SU-DHL-6 (cell line): ENCODE results near the gene CDK18.

Source experiments
- H2AFZ ChIP-seq: fragments of 200-600 bp; sonication (generic); 2 replicates; pipeline ENCODE4 v1.6.1; 2014; ENCODE audit warnings: low read depth, mild to moderate bottlenecking, moderate library complexity, mixed read lengths, antibody characterized with exemption, low read length; ENCODE audit not compliant: severe bottlenecking
- H3F3A ChIP-seq: fragments of 200-600 bp; shearing (Covaris generic); 2 replicates; pipeline ENCODE4 v1.6.0; 2016; ENCODE audit warnings: antibody characterized with exemption, mild to moderate bottlenecking; ENCODE audit not compliant: insufficient read depth
- H3K27ac ChIP-seq: fragments of 200-600 bp; sonication (generic); 2 replicates; pipeline ENCODE4 v1.5.1; 2016; ENCODE audit warnings: low read depth, mild to moderate bottlenecking, low read length, moderate library complexity, mixed read lengths
- H3K27me3 ChIP-seq: fragments of 200-600 bp; sonication (generic), shearing (Covaris generic); 2 replicates; pipeline ENCODE4 v1.6.0; 2014; ENCODE audit warnings: mild to moderate bottlenecking, low read length
- H3K36me3 ChIP-seq: fragments of 200-600 bp; sonication (generic); 2 replicates; pipeline ENCODE4 v1.6.1; 2014; ENCODE audit warnings: mild to moderate bottlenecking, low read length, mixed read lengths
- H3K4me2 ChIP-seq: fragments of 300-600, 200-600 bp; shearing (Covaris generic), sonication (generic); 2 replicates; pipeline ENCODE4 v1.6.0; 2014; ENCODE audit warnings: low read length, low read depth, mild to moderate bottlenecking; ENCODE audit not compliant: poor library complexity, severe bottlenecking
- H3K4me3 ChIP-seq: fragments of 200-600 bp; sonication (generic); 2 replicates; pipeline ENCODE4 v1.5.1; 2014; ENCODE audit warnings: antibody characterized with exemption, low read length, mild to moderate bottlenecking, mixed read lengths; ENCODE audit not compliant: insufficient read depth, poor library complexity, severe bottlenecking
- H3K79me2 ChIP-seq: fragments of 200-600 bp; sonication (generic); 2 replicates; pipeline ENCODE4 v1.6.1; 2014; ENCODE audit warnings: mild to moderate bottlenecking, low read length, moderate library complexity; ENCODE audit not compliant: insufficient read depth
- H3K9ac ChIP-seq: fragments of 200-600 bp; sonication (generic); 2 replicates; pipeline ENCODE4 v1.7.0; 2014; ENCODE audit warnings: mild to moderate bottlenecking, low read length
- H3K9me2 ChIP-seq: fragments of 200-600 bp; sonication (generic); replicated peaks from 2 replicates; pipeline ENCODE4 v1.6.1; 2014; ENCODE audit warnings: low read length; ENCODE audit not compliant: insufficient read depth
- H3K9me3 ChIP-seq: fragments of 200-600 bp; sonication (generic); 2 replicates; pipeline ENCODE4 v1.6.1; 2014; ENCODE audit warnings: low read length, mixed read lengths; ENCODE audit not compliant: insufficient read depth
- H4K20me1 ChIP-seq: fragments of 200-600 bp; sonication (generic); 2 replicates; pipeline ENCODE4 v1.6.1; 2014; ENCODE audit warnings: low read depth, mild to moderate bottlenecking, antibody characterized with exemption, low read length, moderate library complexity, mixed read lengths
- CTCF ChIP-seq: fragments of 200-600 bp; sonication (generic); IDR thresholded peaks from one replicate; pipeline ENCODE4 v1.5.1; 2017; ENCODE audit warnings: antibody characterized with exemption, mild to moderate bottlenecking, low read length, moderate library complexity; ENCODE audit not compliant: insufficient read depth, poor library complexity, severe bottlenecking
- EZH2phosphoT487 ChIP-seq: fragments of 200-600 bp; sonication (generic), shearing (Covaris generic); conservative IDR thresholded peaks from 2 replicates; pipeline ENCODE4 v1.6.1; 2018; ENCODE audit warnings: mild to moderate bottlenecking, antibody characterized with exemption, low read length, moderate library complexity, mixed read lengths

Gene CDK18

GRCh38 chr1:205491794-205492193 lies 12.7 kb upstream of the CDK18 start:
- no peak overlapping the region for H3K4me2 ChIP-seq
- no peaks in the 10 kb centered on the region for H3K79me2 ChIP-seq
- H3F3A ChIP-seq, result no peaks in the 10 kb centered on the region
- H3K36me3 ChIP-seq, result no peaks in the 10 kb centered on the region
- H3K9ac ChIP-seq, result no peak overlapping the region
- H4K20me1 ChIP-seq, result no peaks in the 10 kb centered on the region
- TF ChIP-seq CTCF, result no peak
- TF ChIP-seq EZH2phosphoT487, result no peak
- H3K27me3 ChIP-seq, result no peaks in the 10 kb centered on the region
- no peak overlapping the region for H2AFZ ChIP-seq
- H3K9me3 ChIP-seq, result no peaks in the 10 kb centered on the region
- no peak overlapping the region for H3K27ac ChIP-seq
- H3K4me3 ChIP-seq, result no peak overlapping the region
- H3K9me2 ChIP-seq, result no peaks in the 10 kb centered on the region

- no peaks in the 10 kb centered on the region for H4K20me1 ChIP-seq
- H3F3A ChIP-seq, result no peaks in the 10 kb centered on the region
- no peaks in the 10 kb centered on the region for H3K9me2 ChIP-seq
- no peak overlapping the region for H3K4me2 ChIP-seq
- no peak overlapping the region for H3K9ac ChIP-seq
- H3K79me2 ChIP-seq, result no peaks in the 10 kb centered on the region
- no peak for TF ChIP-seq EZH2phosphoT487
- TF ChIP-seq CTCF, result no peak
- H3K36me3 ChIP-seq, result no peaks in the 10 kb centered on the region
- no peak overlapping the region for H2AFZ ChIP-seq
- H3K27ac ChIP-seq, result no peak overlapping the region
- no peaks in the 10 kb centered on the region for H3K27me3 ChIP-seq
- H3K4me3 ChIP-seq, result no peak overlapping the region
- H3K9me3 ChIP-seq, result no peaks in the 10 kb centered on the region
Measured at GRCh38 chr1:205492201-205492667, 12.2 kb upstream of the CDK18 start.

GRCh38 chr1:205492774-205493173 lies 11.7 kb upstream of the CDK18 start:
- Histone ChIP-seq H3K79me2 (no peaks in the 10 kb centered on the region), H4K20me1 (no peaks in the 10 kb centered on the region), H3K27me3 (0 out of 2 replicates have a peak, but pooled peaks cover 3% of the 10 kb centered on the region), H3F3A (no peaks in the 10 kb centered on the region), H3K27ac (no peak overlapping the region), H3K4me3 (no peak overlapping the region), H3K36me3 (no peaks in the 10 kb centered on the region), H2AFZ (no peak overlapping the region), H3K4me2 (no peak overlapping the region), H3K9me2 (no peaks in the 10 kb centered on the region), H3K9ac (no peak overlapping the region), H3K9me3 (no peaks in the 10 kb centered on the region)
- TF ChIP-seq CTCF, result no peak
- TF ChIP-seq EZH2phosphoT487, result no peak
